KOPT-K1 (cell line): Measurements from ENCODE around the gene CAPN9.
"Not testable (repeated sequence)": the region's sequence is repeated elsewhere in the genome, so short reads cannot be mapped to it uniquely, and the experiment has no call there.

ENCODE experiments used
- H3K27ac ChIP-seq: fragments of 200-600 bp; sonication (generic); 2 replicates; pipeline ENCODE4 v1.5.1; 2016; ENCODE audit warnings: antibody characterized with exemption, mild to moderate bottlenecking, low read depth, low read length; ENCODE audit not compliant: poor library complexity, severe bottlenecking
- H3K36me3 ChIP-seq: fragments of 200-600 bp; sonication (generic); 2 replicates; pipeline ENCODE4 v1.5.1; 2017; ENCODE audit warnings: antibody characterized with exemption, mild to moderate bottlenecking, low read length, moderate library complexity; ENCODE audit not compliant: insufficient read depth
- H3K9me3 ChIP-seq: fragments of 200-600 bp; sonication (generic); 2 replicates; pipeline ENCODE4 v1.5.1; 2017; ENCODE audit warnings: antibody characterized with exemption, low read length, mild to moderate bottlenecking; ENCODE audit not compliant: insufficient read depth, poor library complexity, severe bottlenecking

CAPN9 gene

DNA sequence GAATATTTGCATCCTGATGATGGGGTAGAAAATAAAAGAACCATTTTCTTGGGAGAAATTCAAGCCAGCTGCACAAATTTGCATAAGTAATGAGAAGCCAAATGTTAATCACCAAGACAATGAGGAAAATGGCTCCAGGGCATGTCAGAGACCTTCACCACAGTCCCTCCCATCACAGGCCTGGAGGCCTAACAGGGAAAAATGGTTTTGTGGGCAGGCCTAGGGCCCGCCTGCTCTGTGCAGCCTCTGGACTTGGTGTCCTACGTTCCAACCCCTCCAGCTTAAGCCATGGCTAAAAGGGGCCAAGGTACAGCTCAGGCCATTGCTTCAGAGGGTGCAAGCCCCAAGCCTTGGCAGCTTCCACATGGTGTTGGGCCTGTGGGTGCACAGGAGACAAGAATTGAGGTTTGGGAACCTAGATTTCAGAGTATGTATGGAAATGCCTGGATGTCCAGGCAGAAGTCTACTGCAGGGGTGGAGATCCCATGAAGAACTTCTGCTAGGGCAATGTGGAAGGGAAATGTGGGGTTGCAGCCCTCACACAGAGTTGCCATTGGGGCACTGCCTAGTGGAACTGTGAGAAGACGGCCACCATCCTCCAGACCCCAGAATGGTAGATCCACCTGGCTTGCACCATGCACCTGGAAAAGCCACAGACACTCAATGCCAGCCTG lies 25.2 kb upstream of the CAPN9 start:
- not testable (repeated sequence) for H3K27ac ChIP-seq, H3K36me3 ChIP-seq
- H3K9me3 ChIP-seq = peaks cover 27% of the 10 kb centered on the region

DNA sequence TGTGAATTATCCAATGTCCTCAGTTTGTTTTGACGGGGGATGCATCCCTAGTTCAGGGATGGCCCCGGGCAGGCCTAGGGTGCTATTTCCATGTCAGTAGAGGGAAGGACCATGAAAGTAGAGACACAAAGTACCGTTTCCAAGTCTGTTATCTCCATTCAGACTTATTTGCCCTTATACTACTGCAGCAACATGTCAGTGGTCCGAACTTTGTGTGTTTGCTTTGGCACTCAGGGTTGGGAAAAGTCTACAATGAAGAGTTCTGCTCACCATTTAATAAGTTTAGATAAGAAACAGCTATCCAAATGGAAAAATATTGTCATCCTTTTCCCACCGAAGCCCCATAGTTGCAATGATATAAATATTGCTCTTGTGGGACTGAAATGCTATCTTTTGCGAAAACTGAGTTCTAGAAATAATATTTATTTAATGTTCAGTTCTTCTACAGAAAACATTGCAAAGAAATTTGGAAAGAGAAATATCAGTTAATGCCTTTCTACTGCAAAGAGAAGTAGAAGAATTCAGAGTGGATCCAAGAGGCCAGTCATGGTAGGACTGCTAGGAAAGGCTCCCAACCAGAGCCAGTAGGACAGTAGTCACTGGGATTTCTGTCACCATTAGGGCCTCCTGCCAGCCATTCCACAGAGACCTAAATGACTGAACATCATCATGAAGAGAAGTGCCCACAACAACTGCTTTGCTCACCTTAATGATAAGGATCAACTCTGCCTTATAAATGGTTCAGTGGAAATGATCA lies 21.8 kb upstream of the CAPN9 start:
- no peaks in the 10 kb centered on the region for H3K36me3 ChIP-seq
- no peak overlapping the region for H3K27ac ChIP-seq
- H3K9me3 ChIP-seq = peaks cover 22% of the 10 kb centered on the region

DNA sequence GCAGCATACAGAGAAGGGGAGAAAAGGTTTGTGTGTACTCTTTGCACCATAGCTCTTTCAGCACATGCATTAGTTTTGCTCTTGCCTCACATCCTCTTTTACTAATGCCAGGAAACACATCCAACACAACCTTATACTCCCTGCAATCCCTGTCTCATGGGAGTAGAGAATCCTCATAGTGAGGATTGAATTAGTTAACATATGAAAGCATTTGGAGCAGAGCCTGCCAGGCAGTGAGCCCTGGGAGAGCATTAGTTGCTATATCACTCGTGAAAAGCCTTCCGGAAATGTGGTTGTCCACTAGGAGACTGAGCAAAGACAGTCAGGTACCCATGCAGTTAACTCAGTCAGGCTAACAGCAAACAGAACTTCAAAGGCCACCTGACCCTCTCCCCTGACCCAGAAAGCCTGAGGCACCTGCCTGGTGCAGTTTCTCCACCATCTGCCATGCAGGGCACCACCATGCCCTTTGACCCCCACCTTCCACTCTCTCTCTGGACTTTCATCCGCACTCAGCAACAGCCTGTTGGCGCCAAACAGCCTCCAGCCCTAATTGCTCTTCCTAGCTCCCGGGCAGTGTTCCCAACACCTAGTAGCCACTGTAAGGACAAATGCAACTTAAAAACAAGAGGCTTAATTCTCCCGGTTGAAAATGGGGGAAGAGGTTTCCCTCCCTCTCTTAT lies 18.3 kb upstream of the CAPN9 start:
- Histone ChIP-seq H3K27ac (no peak overlapping the region), H3K9me3 (peaks cover 3% of the 10 kb centered on the region), H3K36me3 (no peaks in the 10 kb centered on the region)

DNA sequence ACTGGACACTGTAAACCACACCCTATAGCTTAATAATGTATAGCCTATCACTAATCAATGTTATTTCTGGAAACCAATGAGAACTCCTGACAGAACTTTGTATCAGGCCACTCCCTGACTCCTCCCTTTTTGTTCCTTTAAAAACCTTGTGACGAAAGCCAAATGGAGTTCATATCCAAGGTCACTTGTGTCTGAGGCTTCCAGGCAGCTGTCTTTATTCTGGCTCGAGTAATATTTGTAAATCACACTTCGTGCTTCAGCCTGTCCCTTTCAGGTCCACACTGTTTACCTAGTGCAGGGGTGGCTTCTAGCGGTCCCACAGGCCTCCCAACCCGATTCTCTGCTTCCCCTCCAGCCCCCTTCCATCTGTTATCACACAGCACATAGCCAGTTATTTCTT lies 16.2 kb upstream of the CAPN9 start:
- no peaks in the 10 kb centered on the region for H3K9me3 ChIP-seq
- no peaks in the 10 kb centered on the region for H3K36me3 ChIP-seq
- H3K27ac ChIP-seq = no peak overlapping the region

DNA sequence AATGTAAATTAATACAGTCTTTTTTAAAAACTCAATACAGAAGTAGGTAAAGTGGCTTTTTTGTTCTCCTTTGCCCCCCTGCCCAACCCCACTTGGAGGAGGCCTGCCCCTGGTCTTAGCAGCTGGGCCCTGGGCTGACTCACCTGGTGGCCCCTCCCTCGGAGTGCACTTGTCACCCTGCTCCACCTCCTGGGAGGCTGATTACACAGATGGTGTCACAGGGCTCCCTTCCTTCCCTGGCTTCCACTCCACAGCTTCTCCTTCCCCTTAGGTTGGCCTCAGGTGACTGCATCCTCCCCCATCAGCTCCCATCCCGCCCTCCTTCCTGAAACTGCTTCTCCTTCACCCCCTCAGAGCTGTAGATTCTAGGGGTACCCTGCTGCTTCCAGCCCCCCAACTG lies 11.7 kb upstream of the CAPN9 start:
- no peak overlapping the region for H3K27ac ChIP-seq
- no peaks in the 10 kb centered on the region for H3K36me3 ChIP-seq
- peaks cover 5% of the 10 kb centered on the region for H3K9me3 ChIP-seq

DNA sequence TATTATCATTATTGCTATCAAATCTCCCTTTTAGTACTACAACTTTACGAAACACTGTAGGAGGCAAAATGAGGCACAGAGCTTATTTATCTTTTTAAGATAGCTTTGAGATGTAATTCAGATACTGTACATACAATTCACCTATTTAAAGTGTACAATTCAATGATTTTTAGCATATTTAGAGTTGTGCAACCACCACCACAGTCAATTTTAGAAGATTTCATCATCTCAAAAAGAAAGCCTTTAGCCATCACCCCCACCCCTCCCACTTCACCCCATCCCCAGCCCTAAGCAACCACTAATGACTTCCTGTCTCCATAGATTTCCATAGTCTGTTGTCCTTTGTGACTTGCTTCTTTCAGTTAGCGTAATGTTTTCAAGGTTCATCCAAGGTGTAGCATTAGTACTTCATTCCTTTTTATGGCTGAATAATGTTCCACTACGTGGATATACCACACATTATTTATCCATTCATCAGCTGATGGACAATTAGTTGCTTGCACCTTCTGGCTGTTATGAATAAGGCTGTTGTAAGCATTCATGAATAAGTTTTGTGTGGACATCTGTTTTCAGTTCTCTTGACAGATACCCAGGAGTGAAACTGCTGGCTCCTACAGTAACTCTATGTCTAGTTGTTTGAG lies 9.4 kb upstream of the CAPN9 start:
- H3K27ac ChIP-seq = no peak overlapping the region
- no peaks in the 10 kb centered on the region for H3K36me3 ChIP-seq
- peaks cover 5% of the 10 kb centered on the region for H3K9me3 ChIP-seq

DNA sequence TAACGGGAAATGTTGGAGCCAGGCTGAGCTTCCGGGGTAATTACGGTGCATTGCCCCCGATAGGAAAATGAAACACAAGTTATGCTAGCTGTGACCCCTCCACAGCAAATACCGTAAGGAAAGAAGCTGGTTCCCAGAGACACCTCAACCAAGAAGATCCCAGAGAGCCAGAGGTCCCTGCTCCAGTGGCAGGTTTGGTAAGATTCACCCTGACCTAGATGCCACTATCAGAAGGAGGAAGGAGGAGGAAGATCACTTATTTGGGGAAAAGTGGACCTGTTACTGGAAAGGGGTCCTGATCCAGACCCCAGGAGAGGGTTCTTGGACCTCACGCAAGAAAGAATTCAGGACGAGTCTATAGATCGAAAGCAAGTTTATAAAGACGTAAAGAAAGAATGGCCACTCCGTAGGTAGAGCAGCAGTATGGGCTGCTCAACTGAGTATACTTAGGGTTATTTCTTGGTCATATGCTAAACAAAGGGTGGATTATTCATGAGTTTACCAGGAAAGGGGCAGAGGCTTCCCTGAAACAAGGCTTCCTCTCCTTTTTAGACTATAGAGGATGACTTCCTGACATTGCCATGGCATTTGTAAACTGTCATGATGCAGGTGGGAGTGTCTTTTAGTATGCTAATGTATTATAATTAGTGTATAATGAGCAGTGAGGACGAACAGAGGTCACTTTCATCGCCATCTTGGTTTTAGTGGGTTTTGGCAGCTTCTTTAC lies 7.5 kb upstream of the CAPN9 start:
- Histone ChIP-seq H3K27ac (no peak overlapping the region), H3K36me3 (no peaks in the 10 kb centered on the region), H3K9me3 (peaks cover 5% of the 10 kb centered on the region)

DNA sequence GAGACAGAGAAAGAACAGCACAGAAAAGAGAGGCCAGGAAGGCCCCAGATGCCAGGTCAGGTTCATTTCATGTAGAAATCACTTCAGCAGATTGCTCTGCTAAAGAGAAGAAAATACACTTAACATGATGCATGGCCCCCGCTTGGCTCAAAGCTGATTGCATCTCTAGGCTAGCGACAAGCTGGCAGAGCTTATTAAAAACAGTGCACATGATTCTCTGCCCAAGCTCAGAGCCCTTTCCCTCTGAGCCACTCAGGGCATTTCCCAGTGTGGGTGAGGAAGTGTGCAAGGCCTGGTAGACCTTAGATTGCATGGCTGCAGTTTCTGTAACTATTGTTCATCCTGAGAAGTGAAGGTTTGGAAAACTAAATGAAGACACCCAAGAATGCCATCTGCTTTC lies 3.3 kb upstream of the CAPN9 start:
- Histone ChIP-seq H3K27ac (no peak overlapping the region), H3K9me3 (no peaks in the 10 kb centered on the region), H3K36me3 (no peaks in the 10 kb centered on the region)

DNA sequence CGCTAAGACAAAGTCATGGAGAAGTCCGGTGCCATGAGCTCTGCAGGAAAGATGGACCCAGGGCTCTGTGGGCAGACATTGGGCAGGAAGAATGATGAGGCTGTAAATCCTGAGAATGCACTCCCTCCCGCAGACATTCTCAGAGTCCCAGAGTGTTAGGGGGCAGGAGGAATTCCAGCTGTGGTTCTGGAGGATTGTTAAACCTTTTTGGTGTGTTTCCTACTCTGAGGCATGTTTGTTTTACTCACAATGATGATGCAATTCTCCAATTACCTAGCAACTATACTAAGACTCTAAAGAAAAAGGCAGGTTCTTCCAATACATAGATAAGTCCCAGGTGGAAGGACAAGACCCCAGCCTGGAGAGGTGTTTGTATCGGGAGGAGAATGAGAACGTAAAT lies 2.8 kb upstream of the CAPN9 start:
- Histone ChIP-seq H3K36me3 (no peaks in the 10 kb centered on the region), H3K9me3 (no peaks in the 10 kb centered on the region), H3K27ac (no peak overlapping the region)

DNA sequence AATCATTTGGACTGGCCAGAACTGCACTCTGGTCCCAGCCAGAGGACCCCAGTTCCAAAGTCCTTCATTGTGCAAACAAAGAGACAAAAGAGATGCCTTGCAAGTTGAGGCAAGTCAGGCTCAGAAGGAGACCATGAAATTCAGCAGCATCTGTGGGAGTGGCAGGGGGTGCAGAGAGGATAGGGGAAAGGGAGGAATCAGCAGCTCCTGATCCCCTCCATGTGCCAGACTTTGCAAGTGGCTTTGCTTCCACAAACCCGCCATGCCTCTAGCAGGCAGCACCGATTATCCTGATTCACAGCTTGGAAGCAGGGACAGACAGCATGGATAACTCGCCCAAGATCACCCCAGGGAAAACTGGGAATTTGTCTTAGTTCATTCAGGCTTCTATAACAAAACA lies 2.1 kb upstream of the CAPN9 start:
- Histone ChIP-seq H3K9me3 (no peaks in the 10 kb centered on the region), H3K36me3 (no peaks in the 10 kb centered on the region), H3K27ac (no peak overlapping the region)

DNA sequence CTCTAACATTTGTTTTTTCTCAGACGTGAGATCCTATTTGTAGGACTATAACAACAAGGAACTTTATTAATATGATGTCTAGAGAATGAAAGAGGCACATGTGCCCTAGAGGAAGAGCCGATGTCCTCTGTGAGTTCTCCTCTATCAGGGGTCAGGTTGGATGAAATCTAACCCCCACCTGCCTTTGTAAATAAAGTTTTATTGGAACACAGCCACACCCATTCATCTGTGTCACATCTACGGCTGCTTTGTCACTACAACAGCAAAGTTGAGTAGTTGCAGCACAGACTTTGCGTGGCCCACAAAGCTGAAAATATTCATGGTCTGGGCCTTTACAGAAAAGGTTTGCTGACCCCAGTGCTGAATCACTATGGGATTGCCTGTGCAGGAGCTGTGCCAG lies 571 bp upstream of the CAPN9 start:
- H3K27ac ChIP-seq = no peak overlapping the region
- no peaks in the 10 kb centered on the region for H3K36me3 ChIP-seq
- no peaks in the 10 kb centered on the region for H3K9me3 ChIP-seq

DNA sequence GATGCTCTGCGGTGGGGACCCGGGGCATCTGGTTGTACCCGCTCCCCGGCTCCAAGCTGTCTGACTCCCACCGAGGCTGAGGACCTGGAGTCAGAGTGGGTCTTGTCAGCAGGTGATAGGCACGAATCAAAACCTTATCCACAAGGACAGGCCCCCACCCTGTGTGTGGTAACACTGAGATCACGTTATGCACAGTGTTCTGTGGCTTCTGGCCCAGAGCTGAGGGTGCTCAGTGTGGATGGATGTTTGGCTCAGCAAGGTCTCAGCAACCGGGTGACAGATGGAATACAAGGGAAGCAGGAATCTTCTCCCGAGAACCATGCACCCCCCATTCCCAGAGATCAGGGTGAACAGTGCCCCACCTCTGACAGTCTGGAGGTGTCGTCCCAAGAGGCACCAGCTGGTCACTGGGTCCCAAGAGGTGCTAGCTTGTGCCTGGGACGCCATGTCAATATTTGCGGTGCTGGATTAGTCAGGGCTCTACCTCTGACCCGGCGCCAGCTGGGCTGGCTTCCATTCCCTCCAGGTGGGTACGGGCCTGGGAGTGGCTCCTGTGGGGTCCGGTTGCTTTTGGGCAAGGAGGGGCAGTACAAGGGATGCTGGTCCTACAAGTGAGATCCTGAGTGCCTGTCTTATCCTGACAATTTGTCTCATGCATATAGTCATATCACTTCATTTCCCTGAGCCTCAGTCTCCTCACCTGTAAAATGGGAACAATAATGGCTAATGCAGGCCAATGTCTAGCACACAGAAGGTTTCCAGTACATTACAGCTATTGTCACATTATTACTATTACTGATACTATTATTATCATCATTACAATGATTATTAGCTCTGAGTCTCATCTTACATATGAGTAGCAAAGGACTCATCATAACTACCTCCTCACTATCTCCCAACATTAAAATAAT lies 957 bp downstream of the CAPN9 start:
- H3K36me3 ChIP-seq = no peaks in the 10 kb centered on the region
- no peak overlapping the region for H3K27ac ChIP-seq
- H3K9me3 ChIP-seq = no peaks in the 10 kb centered on the region

DNA sequence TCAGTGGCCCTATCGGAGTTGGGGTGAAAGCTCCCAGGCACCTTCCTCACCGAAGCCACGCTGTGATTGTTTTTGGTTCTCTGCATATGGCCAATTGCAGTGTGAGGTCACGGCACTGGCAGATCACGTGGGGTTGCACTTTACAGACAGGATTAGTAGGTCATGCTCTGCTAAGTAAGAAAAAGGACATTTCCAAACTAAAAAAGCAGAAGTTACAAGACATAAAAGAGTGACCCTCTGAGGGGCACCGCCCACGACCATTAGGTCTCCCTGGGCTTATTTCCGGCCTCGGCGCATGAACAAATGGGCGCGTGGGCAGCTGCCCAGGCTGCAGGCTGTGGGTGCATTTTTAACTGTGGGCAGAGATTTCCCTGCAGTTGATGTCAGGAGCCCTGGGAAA lies 2.0 kb downstream of the CAPN9 start:
- H3K27ac ChIP-seq = no peak overlapping the region
- H3K36me3 ChIP-seq = no peaks in the 10 kb centered on the region
- H3K9me3 ChIP-seq = no peaks in the 10 kb centered on the region

DNA sequence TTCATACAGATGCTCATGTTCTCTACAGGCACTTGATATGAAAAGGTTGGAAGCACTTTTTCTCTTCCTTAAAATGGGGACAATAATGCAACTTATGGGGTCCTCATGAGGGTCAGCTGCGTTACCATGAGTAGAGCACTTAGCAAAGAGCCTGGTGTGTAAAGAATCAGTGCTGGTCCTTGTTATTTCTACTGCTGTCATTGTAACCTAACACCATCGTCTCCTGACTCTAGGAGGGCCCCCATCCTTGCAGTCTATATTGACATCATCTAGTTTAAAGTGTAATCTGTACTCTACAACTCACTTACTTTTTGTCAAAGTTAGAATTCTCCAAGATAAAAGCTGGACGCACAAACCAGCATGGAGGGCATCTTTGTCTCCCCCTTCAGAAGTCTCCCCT lies 2.4 kb downstream of the CAPN9 start:
- Histone ChIP-seq H3K27ac (no peak overlapping the region), H3K9me3 (no peaks in the 10 kb centered on the region), H3K36me3 (no peaks in the 10 kb centered on the region)
